Measurements from ENCODE around the gene RNPEP. TPM values are rescaled to one million over a fixed set of nuclear protein-coding genes. Genes with fewer than 3 reads are reported as not detected.

Gene RNPEP
- total RNA-seq, 1 experiment from 2014 or later = 99.8 TPM

GRCh38 chr1:202031796-202032195 is 49.3 kb downstream of the RNPEP start:
- intact Hi-C loops (cut with micrococcal nuclease; ENCODE audit: unreplicated experiment) = no loop called here
- TF ChIP-seq CTCF (IDR thresholded peaks at IDR 0.05) (no peak), POLR2AphosphoS5 (IDR thresholded peaks at IDR 0.05; ENCODE audit: low read depth, low read length) (no peak), REST (IDR thresholded peaks at IDR 0.05; ENCODE audit: insufficient read depth in 1 of 2, low read depth in 2 of 2, low read length in 1 of 2) (no peak), SIN3A (IDR thresholded peaks at IDR 0.05; ENCODE audit: borderline replicate concordance, insufficient read depth, low read depth, low read length) (no peak), TCF7L2 (IDR thresholded peaks at IDR 0.05; ENCODE audit: low read depth, low read length) (no peak)
- CTCF ChIA-PET = interaction anchor here (0.6 kb wide), 1 partner anchor 68 kb away, joined by 3 read pairs; no protein-coding TSS in a partner anchor
- ATAC-seq (no peak), DNase-seq (ENCODE audit: low read depth, low spot score) (no peak)
- no TSS peak for BruUV-seq (replicated peaks)
- Histone ChIP-seq H3K27ac (ENCODE audit: low read length) (peak overlapping the region; percentile 55; the same call in 1 of the 2 replicates), H3K4me1 (ENCODE audit: control insufficient read depth, insufficient read depth, low read length) (peaks cover 29% of the 10 kb centered on the region), H3K4me3 (ENCODE audit: low read depth in 2 of 2, low read length in 2 of 2) (no peak overlapping the region), H3K9me3 (ENCODE audit: control insufficient read depth, insufficient read depth, low read depth, low read length) (no peaks in the 10 kb centered on the region), H3K36me3 (ENCODE audit: control insufficient read depth, insufficient read depth, low read length) (no peaks in the 10 kb centered on the region), H3K27me3 (ENCODE audit: control insufficient read depth, insufficient read depth, low read length) (no peaks in the 10 kb centered on the region)
- in situ Hi-C loops (cut with HindIII; ENCODE audit: low pct_unique_long_range_greater_than_20kb, low sequenced_read_pairs) = no loop called here
- POLR2A ChIA-PET = no interaction called here

- DNase-seq (ENCODE audit: low read depth, low spot score) (no peak), ATAC-seq (no peak)
- BruUV-seq (replicated peaks) = no TSS peak
- in situ Hi-C loops (cut with HindIII; ENCODE audit: low pct_unique_long_range_greater_than_20kb, low sequenced_read_pairs) (no loop called here), intact Hi-C loops (cut with micrococcal nuclease; ENCODE audit: unreplicated experiment) (no loop called here)
- Histone ChIP-seq H3K27me3 (ENCODE audit: control insufficient read depth, insufficient read depth, low read length) (no peaks in the 10 kb centered on the region), H3K9me3 (ENCODE audit: control insufficient read depth, insufficient read depth, low read depth, low read length) (no peaks in the 10 kb centered on the region), H3K27ac (ENCODE audit: low read length) (peak overlapping the region; percentile 76), H3K4me1 (ENCODE audit: control insufficient read depth, insufficient read depth, low read length) (peaks cover 27% of the 10 kb centered on the region), H3K4me3 (ENCODE audit: low read depth in 2 of 2, low read length in 2 of 2) (no peak overlapping the region), H3K36me3 (ENCODE audit: control insufficient read depth, insufficient read depth, low read length) (no peaks in the 10 kb centered on the region)
- TF ChIP-seq TCF7L2 (IDR thresholded peaks at IDR 0.05; ENCODE audit: low read depth, low read length) (no peak), SIN3A (IDR thresholded peaks at IDR 0.05; ENCODE audit: borderline replicate concordance, insufficient read depth, low read depth, low read length) (no peak), CTCF (IDR thresholded peaks at IDR 0.05) (no peak), REST (IDR thresholded peaks at IDR 0.05; ENCODE audit: insufficient read depth in 1 of 2, low read depth in 2 of 2, low read length in 1 of 2) (no peak), POLR2AphosphoS5 (IDR thresholded peaks at IDR 0.05; ENCODE audit: low read depth, low read length) (no peak)
- POLR2A ChIA-PET = interaction anchor here (0.5 kb wide), 1 partner anchor 19 kb away, joined by 3 read pairs; no protein-coding TSS in a partner anchor
- CTCF ChIA-PET = no interaction called here
Observed at GRCh38 chr1:202034149-202034682, 51.8 kb downstream of the RNPEP start.

Measured in Panc1 (cell line).